Suppressor macrophage treated with lipopolysaccharide for 4 hours (primary cell): Measurements from ENCODE around the gene PFN2.
A peak's percentile ranks its signal among the peaks of the same experiment; 100 is the strongest.
"Not testable (repeated sequence)": the region's sequence is repeated elsewhere in the genome, so short reads cannot be mapped to it uniquely, and the experiment has no call there.

ENCODE experiments used
- DNase-seq: peaks from one replicate; pipeline ENCODE4 v3.0.0-alpha.2; 2020

Gene PFN2

GRCh38 chr3:149970716-149971402, at the start of gene PFN2:
PFN2 (minus strand) TSS chr3:149970895; CDS start chr3:149970856, 39 bp downstream.
- peak; percentile 27 for DNase-seq

GRCh38 chr3:150015901-150016300, 45.2 kb upstream of the PFN2 start:
- no peak for DNase-seq

- DNase-seq = no peak
These were observed 44.1 kb upstream of the PFN2 start for GRCh38 chr3:150014782-150015181.

- no peak for DNase-seq
These were observed 43.1 kb upstream of the PFN2 start for GRCh38 chr3:150013801-150014200.

GRCh38 chr3:150006794-150007193, 36.1 kb upstream of the PFN2 start:
- DNase-seq = peak; percentile 9

GRCh38 chr3:150005243-150006112, 34.8 kb upstream of the PFN2 start:
- peak; percentile 52 for DNase-seq

GRCh38 chr3:150000641-150001040, 29.9 kb upstream of the PFN2 start:
- DNase-seq = no peak

GRCh38 chr3:149999421-149999820, 28.7 kb upstream of the PFN2 start:
- DNase-seq = no peak

GRCh38 chr3:149998946-149999345, 28.3 kb upstream of the PFN2 start:
- DNase-seq = no peak

GRCh38 chr3:149992416-149993058, 21.8 kb upstream of the PFN2 start:
- DNase-seq = no peak

- DNase-seq = no peak
These were observed 19.8 kb upstream of the PFN2 start for GRCh38 chr3:149990423-149990948.

GRCh38 chr3:149989307-149989706, 18.6 kb upstream of the PFN2 start:
- no peak for DNase-seq

GRCh38 chr3:149983628-149984027, 12.9 kb upstream of the PFN2 start:
- no peak for DNase-seq

- DNase-seq = not testable (repeated sequence)
These were observed 12.4 kb upstream of the PFN2 start for GRCh38 chr3:149983053-149983452.

- DNase-seq = not testable (repeated sequence)
These were observed 11.3 kb upstream of the PFN2 start for GRCh38 chr3:149981979-149982378.

- DNase-seq = no peak
These were observed 6.7 kb upstream of the PFN2 start for GRCh38 chr3:149977386-149977785.

- DNase-seq = no peak
These were observed 5.2 kb upstream of the PFN2 start for GRCh38 chr3:149975919-149976318.

- peak; percentile 26 for DNase-seq
These were observed 844 bp upstream of the PFN2 start for GRCh38 chr3:149971403-149972075.

- DNase-seq = peak; percentile 58
These were observed 567 bp downstream of the PFN2 start for GRCh38 chr3:149969940-149970715.

GRCh38 chr3:149969110-149969939, 1.4 kb downstream of the PFN2 start:
- DNase-seq = no peak

GRCh38 chr3:149968216-149968615, 2.5 kb downstream of the PFN2 start:
- DNase-seq = no peak
